ENCODE data around the gene MOV10.

GRCh38 chr1:112714313-112715263 lies 40.1 kb downstream of the MOV10 start:
- TF ChIP-seq CTCF (IDR thresholded peaks at IDR 0.05), result peak in 1 of 4 experiments; percentile 9
- TF ChIP-seq POLR2A (IDR thresholded peaks at IDR 0.05), result peak; percentile 50
- no peak for TF ChIP-seq POLR2AphosphoS5 (IDR thresholded peaks at IDR 0.05)
